Measurements from ENCODE around the gene ZNF518A.

GRCh38 chr10:96137567-96137966, 7.5 kb downstream of the ZNF518A start:
- no peak for TF ChIP-seq CTCF (conservative IDR thresholded peaks at IDR 0.05)
- no peak for TF ChIP-seq EZH2 (IDR thresholded peaks at IDR 0.05; ENCODE audit: low read depth)
